ENCODE data around the gene MRGPRE. TPM values are rescaled to one million over a fixed set of nuclear protein-coding genes. Genes with fewer than 3 reads are reported as not detected.

MRGPRE gene
- total RNA-seq, 2 experiments from 2014 or later, result not detected

GRCh38 chr11:3186166-3186953, 45.9 kb downstream of the MRGPRE start:
- Mint-ChIP-seq H3K27me3 (no peaks in the 10 kb centered on the region), H3K27ac (no peak overlapping the region), H3K9me3 (no peaks in the 10 kb centered on the region), H3K4me3 (no peak overlapping the region), H3K4me1 (no peaks in the 10 kb centered on the region), H3K36me3 (no peaks in the 10 kb centered on the region)
- no peak for DNase-seq

GRCh38 chr11:3184732-3185347, 47.4 kb downstream of the MRGPRE start:
- H3K27ac Mint-ChIP-seq, result no peak overlapping the region

DNA sequence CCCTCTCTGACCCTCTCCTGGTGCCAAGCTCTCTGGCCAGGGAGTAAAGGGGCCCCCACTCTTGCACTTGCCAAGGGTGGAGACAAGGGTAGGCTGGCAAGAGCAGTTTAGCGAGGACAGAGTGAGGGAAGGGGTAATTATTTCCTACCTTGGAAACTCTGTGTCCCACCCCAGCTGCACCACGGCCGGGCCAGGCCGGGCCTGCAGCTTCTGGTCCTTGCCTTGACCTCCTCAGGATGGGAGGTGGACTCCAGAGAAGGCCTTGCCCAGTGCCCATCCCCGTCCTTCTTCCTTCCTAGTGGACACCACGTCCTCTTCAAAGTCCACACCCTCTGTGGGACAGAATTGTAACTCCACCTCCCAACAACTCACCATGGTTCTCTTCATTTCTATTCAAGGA, 48.7 kb downstream of the MRGPRE start:
- Mint-ChIP-seq H3K27ac (no peak overlapping the region), H3K4me3 (no peak overlapping the region), H3K27me3 (no peaks in the 10 kb centered on the region), H3K36me3 (no peaks in the 10 kb centered on the region), H3K4me1 (no peaks in the 10 kb centered on the region), H3K9me3 (peaks cover 2% of the 10 kb centered on the region)
- no peak for DNase-seq

More at GRCh38 chr11:3184732-3185347, 47.4 kb downstream of the MRGPRE start:
- Mint-ChIP-seq H3K4me1 (no peaks in the 10 kb centered on the region), H3K4me3 (no peak overlapping the region), H3K36me3 (no peaks in the 10 kb centered on the region), H3K9me3 (peaks cover 2% of the 10 kb centered on the region), H3K27me3 (no peaks in the 10 kb centered on the region)
- DNase-seq, result no peak

DNA sequence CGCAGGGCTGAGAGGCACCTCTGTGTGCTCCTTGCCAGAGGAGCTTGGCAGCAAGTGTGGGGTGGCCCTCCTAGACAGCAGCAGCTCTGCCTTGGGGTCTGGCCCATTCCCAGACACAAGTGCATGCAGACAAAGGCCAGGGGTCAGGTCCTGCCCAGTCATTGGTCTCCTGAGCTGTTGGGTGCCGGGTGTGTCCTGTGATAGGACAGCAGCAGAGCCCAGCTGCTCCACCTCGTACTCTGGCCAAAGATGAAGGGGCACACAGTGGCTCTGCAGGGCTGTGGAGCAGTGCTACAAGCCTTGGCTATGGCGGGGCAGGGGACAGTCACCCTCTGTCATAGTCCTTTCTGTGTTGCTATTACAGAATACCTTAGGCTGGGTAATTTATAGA, 49.8 kb downstream of the MRGPRE start:
- Mint-ChIP-seq H3K27ac (no peak overlapping the region), H3K9me3 (peaks cover 2% of the 10 kb centered on the region), H3K27me3 (no peaks in the 10 kb centered on the region), H3K36me3 (no peaks in the 10 kb centered on the region), H3K4me3 (no peak overlapping the region), H3K4me1 (no peaks in the 10 kb centered on the region)
- no peak for DNase-seq

DNA sequence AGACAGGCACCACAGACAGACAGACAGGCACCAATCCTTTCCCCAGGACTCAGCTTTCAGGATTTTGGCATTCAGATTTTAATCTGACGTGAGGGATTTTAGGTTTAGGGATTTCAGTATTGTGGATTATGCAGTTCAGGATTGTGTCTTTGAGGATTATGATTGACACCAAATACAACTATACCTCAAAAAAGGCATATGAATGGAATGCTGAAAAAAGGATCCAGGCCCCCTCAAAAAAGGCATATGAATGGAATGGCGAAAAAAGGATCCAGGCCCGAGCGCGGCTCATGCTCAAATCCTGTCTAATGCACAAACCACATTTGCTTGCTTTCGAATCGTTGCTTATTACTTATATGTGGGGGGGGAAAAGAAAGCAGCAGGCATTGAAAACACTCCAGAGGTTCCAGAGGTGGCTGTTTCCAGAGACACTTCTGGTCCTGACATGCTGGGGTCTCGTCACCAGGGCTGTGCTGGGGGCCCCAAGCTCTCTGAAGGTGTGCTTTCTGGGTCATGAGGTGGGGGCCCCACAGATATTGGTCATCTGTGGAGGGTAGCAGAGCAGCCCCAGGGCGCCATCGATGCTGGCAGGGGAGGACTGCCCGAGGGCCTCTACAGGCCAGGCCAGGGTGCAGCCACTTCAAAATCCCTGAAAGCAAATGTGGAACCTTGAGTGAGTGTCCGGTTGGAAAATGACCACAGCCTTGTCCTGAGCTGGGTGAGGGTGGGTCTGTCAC, 50.3 kb downstream of the MRGPRE start:
- H3K9me3 Mint-ChIP-seq, result peaks cover 2% of the 10 kb centered on the region
- H3K4me3 Mint-ChIP-seq, result no peak overlapping the region
- no peaks in the 10 kb centered on the region for H3K36me3 Mint-ChIP-seq
- no peaks in the 10 kb centered on the region for H3K27me3 Mint-ChIP-seq
- H3K27ac Mint-ChIP-seq, result no peak overlapping the region
- DNase-seq, result no peak
- H3K4me1 Mint-ChIP-seq, result no peaks in the 10 kb centered on the region

DNA sequence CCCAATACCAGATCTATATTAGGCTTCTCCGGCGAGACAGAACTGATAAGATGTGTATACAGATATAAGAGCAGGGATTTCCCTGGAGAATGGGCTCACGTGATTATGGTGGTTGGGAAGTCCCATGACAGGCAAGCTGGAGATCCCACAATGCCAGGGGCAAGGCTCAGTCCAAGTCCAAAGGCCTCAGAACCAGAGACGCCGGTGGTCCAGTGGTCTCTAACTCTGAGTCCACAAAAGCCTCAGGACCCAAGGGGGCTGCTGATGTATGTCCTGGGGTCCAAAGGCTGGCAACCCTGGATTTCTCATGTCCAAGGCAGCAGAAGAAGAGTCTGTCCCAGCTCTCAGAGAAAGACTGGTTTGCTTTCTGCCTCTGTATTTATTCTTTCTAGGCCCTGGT, 51.3 kb downstream of the MRGPRE start:
- no peaks in the 10 kb centered on the region for H3K27me3 Mint-ChIP-seq
- H3K4me3 Mint-ChIP-seq, result no peak overlapping the region
- no peaks in the 10 kb centered on the region for H3K36me3 Mint-ChIP-seq
- H3K27ac Mint-ChIP-seq, result no peak overlapping the region
- no peaks in the 10 kb centered on the region for H3K4me1 Mint-ChIP-seq
- H3K9me3 Mint-ChIP-seq, result peaks cover 7% of the 10 kb centered on the region
- DNase-seq, result no peak

DNA sequence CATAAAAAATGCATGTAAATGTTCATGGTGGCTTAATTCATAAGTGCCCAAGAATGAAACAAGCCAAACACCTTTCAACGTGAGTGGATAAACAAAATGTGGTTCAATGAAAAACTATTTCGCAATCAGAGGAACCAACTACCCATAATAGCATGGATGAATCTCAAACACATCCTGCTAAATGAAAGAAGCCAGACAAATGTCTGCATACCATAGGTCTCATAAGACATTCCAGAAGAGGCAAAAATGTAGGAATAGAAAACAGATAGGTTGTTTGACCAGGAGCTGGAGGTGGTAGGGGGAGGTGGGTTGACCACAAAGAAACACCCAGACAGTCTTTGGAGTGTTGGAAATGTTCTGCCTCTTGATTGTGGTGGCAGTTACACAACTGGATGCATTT, 53.9 kb downstream of the MRGPRE start:
- Mint-ChIP-seq H3K4me3 (no peak overlapping the region), H3K4me1 (no peaks in the 10 kb centered on the region)
- DNase-seq, result no peak

DNA sequence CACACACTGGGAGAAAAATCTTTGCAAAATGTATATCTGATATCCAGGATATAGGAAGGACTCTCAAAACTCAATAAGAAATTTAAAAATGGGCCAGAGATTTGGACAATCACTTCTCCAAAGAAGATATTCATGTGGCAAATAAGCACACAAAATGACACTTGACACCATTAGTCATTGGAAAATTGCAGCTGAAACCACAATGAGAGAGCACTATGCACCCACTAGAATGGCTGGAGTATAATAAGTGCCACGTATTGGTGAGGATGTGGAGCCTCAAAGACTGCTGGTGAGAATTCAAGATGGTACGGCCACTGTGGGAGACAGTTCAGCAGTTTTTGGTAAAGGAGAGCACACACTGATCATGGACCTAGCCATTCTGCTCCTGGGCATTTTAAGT, 54.3 kb downstream of the MRGPRE start:
- Mint-ChIP-seq H3K9me3 (peaks cover 10% of the 10 kb centered on the region), H3K27me3 (no peaks in the 10 kb centered on the region), H3K4me1 (no peaks in the 10 kb centered on the region)

More for the DNA sequence above, 53.9 kb downstream of the MRGPRE start:
- Mint-ChIP-seq H3K9me3 (peaks cover 10% of the 10 kb centered on the region), H3K27ac (no peak overlapping the region), H3K36me3 (no peaks in the 10 kb centered on the region), H3K27me3 (no peaks in the 10 kb centered on the region)

More for the DNA sequence above, 54.3 kb downstream of the MRGPRE start:
- Mint-ChIP-seq H3K27ac (no peak overlapping the region), H3K36me3 (no peaks in the 10 kb centered on the region), H3K4me3 (no peak overlapping the region)
- DNase-seq, result no peak

Other genes starting within 250 kb of the MRGPRE start
- gene NAP1L4, start 240.1 kb downstream of the MRGPRE start, total RNA-seq, result 100 to 1,000 TPM; 222 to 226 TPM
- 100 to 1,000 TPM in 1 of 2 experiments, 10 to 100 TPM in 1; 96.6 to 101 TPM for gene CARS1, start 175.0 kb downstream of the MRGPRE start, total RNA-seq
- gene OSBPL5, start 67.1 kb downstream of the MRGPRE start, total RNA-seq, result 1 to 10 TPM; 6.6 to 7.3 TPM
- gene MRGPRG, start 13.6 kb downstream of the MRGPRE start, total RNA-seq, result not detected
- 10 to 100 TPM; 47.9 TPM for gene ZNF195, start 146.7 kb upstream of the MRGPRE start, total RNA-seq

All from activated naive CD8-positive, alpha-beta T cell treated with anti-CD3 and anti-CD28 coated beads for 36 hours (primary cell).